ENCODE data around the gene TBL1X.

The TBL1X gene

DNA sequence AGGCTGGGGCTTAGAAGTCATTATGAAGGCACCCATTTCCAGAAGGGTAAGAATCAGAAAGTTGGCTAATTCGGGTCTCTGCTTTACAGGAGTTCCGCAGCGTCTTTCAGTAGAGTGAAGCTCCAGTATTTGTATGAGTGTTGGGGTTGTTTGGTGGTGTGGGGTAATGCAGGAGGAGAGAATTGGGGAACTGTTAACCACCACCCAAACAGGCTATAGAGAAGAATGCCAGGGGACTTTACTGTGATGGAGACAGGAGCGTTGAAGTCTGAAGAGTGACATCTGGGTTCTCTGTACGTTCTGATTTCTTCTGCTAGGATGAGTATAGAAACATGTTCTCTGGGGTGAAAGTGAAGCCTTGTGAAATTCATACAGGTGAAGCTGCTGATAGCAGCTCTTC, 96.3 kb downstream of the TBL1X start:
- no peaks in the 10 kb centered on the region for H3K4me1 ChIP-seq (ENCODE audit: insufficient read depth, low read length)
- H3K36me3 ChIP-seq (ENCODE audit: insufficient read depth, low read length), result no peaks in the 10 kb centered on the region
- H3K27me3 ChIP-seq (ENCODE audit: insufficient read depth, low read length), result no peaks in the 10 kb centered on the region
- H3K9me3 ChIP-seq (ENCODE audit: insufficient read depth, low read depth, low read length), result no peaks in the 10 kb centered on the region
- WGBS, result 93% methylated on average over 5 of the region's 5 CpGs
- H3K9ac ChIP-seq (ENCODE audit: low read depth, low read length), result no peak overlapping the region
- no peak overlapping the region for H3K4me3 ChIP-seq (ENCODE audit: low read length)
- H3K27ac ChIP-seq (ENCODE audit: low read depth, low read length), result no peak overlapping the region

DNA sequence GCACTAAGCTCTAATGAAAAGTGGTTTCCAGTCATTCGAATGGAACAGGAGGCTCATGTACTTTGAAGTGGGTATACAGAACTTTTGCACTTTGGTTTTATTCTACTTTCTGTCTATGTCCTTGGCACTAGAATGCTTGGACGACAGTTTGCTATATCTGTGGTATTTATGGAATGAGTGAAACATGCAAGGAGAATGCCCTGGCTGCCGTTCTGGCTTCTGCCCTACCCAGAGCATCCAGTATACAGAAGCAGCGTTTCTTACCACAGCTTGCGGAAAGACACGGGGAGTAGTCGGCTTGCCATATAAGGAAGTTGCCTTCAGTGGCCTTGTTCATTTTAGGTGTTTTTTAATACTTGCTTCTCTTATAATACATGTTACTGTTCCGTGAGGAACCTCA, 98.0 kb downstream of the TBL1X start:
- Histone ChIP-seq H3K27ac (ENCODE audit: low read depth, low read length) (no peak overlapping the region), H3K9me3 (ENCODE audit: insufficient read depth, low read depth, low read length) (no peaks in the 10 kb centered on the region), H3K9ac (ENCODE audit: low read depth, low read length) (no peak overlapping the region), H3K36me3 (ENCODE audit: insufficient read depth, low read length) (no peaks in the 10 kb centered on the region), H3K4me1 (ENCODE audit: insufficient read depth, low read length) (no peaks in the 10 kb centered on the region), H3K27me3 (ENCODE audit: insufficient read depth, low read length) (no peaks in the 10 kb centered on the region), H3K4me3 (ENCODE audit: low read length) (no peak overlapping the region)
- 97% methylated on average over 6 of the region's 8 CpGs for WGBS

- no peak overlapping the region for H3K27ac ChIP-seq (ENCODE audit: low read depth, low read length)
Observed at GRCh38 chrX:9566150-9566621, 101.3 kb downstream of the TBL1X start.

GRCh38 chrX:9569876-9570301, 105.0 kb downstream of the TBL1X start:
- Histone ChIP-seq H3K4me3 (ENCODE audit: low read length) (no peak overlapping the region), H3K27ac (ENCODE audit: low read depth, low read length) (no peak overlapping the region), H3K4me1 (ENCODE audit: insufficient read depth, low read length) (peaks cover 25% of the 10 kb centered on the region), H3K9ac (ENCODE audit: low read depth, low read length) (no peak overlapping the region), H3K27me3 (ENCODE audit: insufficient read depth, low read length) (no peaks in the 10 kb centered on the region), H3K9me3 (ENCODE audit: insufficient read depth, low read depth, low read length) (no peaks in the 10 kb centered on the region), H3K36me3 (ENCODE audit: insufficient read depth, low read length) (no peaks in the 10 kb centered on the region)
- 92% methylated on average over 10 of the region's 10 CpGs for WGBS

More at GRCh38 chrX:9566150-9566621, 101.3 kb downstream of the TBL1X start:
- no peaks in the 10 kb centered on the region for H3K27me3 ChIP-seq (ENCODE audit: insufficient read depth, low read length)
- no peak overlapping the region for H3K4me3 ChIP-seq (ENCODE audit: low read length)
- 85% methylated on average over 5 of the region's 6 CpGs for WGBS
- no peaks in the 10 kb centered on the region for H3K9me3 ChIP-seq (ENCODE audit: insufficient read depth, low read depth, low read length)
- no peak overlapping the region for H3K9ac ChIP-seq (ENCODE audit: low read depth, low read length)
- H3K4me1 ChIP-seq (ENCODE audit: insufficient read depth, low read length), result no peaks in the 10 kb centered on the region
- no peaks in the 10 kb centered on the region for H3K36me3 ChIP-seq (ENCODE audit: insufficient read depth, low read length)

DNA sequence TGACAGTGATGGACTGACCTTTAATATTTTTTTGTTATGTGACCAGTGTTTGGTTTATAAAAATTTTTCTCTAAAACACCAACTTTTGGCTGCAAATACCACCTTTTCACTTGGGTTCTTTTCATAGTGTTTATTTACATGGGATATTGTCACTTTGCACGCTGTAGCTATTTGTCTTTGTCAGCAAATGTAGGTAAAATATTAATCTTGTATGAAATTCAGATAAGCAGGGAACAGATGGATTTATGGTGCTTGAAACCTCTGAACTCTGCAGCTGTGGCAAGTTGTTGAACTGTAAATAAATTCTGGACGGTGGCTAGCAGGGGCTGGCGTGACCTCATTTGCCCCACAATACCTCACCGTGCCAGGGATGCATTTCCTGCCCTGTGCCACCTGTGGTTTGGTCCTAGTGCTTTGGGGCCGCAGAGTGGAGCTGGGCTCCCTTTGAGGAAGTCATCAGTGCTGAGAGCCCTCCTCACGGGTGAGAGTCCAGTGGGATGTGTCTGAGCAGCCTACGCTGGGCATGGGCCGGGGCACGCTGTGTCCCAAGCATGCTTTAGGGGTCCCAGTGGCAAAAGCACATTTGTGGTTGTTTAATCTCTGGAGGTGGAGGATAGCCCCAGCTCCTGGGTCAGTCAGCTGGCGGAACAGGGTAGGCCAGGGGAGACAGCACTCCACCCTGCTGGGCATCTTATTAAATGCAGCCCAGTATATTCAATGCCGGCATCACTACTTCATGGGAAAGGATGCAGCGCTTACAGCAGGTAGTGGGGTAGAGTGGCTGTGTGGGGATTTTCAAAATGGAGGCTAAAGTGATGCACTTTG, 108.6 kb downstream of the TBL1X start:
- H3K4me1 ChIP-seq (ENCODE audit: insufficient read depth, low read length), result peaks cover 25% of the 10 kb centered on the region
- H3K9me3 ChIP-seq (ENCODE audit: insufficient read depth, low read depth, low read length), result no peaks in the 10 kb centered on the region
- no peaks in the 10 kb centered on the region for H3K27me3 ChIP-seq (ENCODE audit: insufficient read depth, low read length)
- no peak overlapping the region for H3K9ac ChIP-seq (ENCODE audit: low read depth, low read length)
- peak overlapping the region; percentile 46; the same call in 1 of the 2 replicates for H3K27ac ChIP-seq (ENCODE audit: low read depth, low read length)
- no peaks in the 10 kb centered on the region for H3K36me3 ChIP-seq (ENCODE audit: insufficient read depth, low read length)
- H3K4me3 ChIP-seq (ENCODE audit: low read length), result no peak overlapping the region
- WGBS, result 63% methylated on average over 12 of the region's 12 CpGs

DNA sequence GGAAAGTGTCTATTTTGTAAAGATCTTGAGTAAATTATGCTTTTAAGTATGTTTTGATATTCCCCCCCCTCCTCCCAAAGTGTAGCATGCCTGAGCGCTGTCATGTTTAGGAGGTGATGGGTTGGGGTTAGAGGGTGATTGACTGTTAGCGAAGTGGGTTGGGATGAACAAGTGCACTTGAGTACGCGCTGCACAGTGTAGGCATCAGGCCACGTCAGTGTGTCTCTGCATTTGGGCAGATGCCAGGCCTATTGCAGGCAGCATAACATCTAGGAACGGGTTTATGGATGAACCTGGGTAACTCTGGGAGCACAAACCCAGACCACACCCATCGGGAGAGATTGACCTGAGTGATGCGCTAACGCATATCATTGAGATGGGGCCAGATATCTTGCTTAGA, 111.2 kb downstream of the TBL1X start:
- Histone ChIP-seq H3K27ac (ENCODE audit: low read depth, low read length) (no peak overlapping the region), H3K36me3 (ENCODE audit: insufficient read depth, low read length) (no peaks in the 10 kb centered on the region), H3K27me3 (ENCODE audit: insufficient read depth, low read length) (no peaks in the 10 kb centered on the region), H3K9me3 (ENCODE audit: insufficient read depth, low read depth, low read length) (no peaks in the 10 kb centered on the region), H3K9ac (ENCODE audit: low read depth, low read length) (no peak overlapping the region), H3K4me1 (ENCODE audit: insufficient read depth, low read length) (peaks cover 29% of the 10 kb centered on the region), H3K4me3 (ENCODE audit: low read length) (no peak overlapping the region)
- WGBS, result 94% methylated on average over 8 of the region's 9 CpGs

GRCh38 chrX:9577555-9577954, 112.7 kb downstream of the TBL1X start:
- H3K9me3 ChIP-seq (ENCODE audit: insufficient read depth, low read depth, low read length), result no peaks in the 10 kb centered on the region
- no peak overlapping the region for H3K9ac ChIP-seq (ENCODE audit: low read depth, low read length)
- no peak overlapping the region for H3K4me3 ChIP-seq (ENCODE audit: low read length)
- no peaks in the 10 kb centered on the region for H3K27me3 ChIP-seq (ENCODE audit: insufficient read depth, low read length)
- 97% methylated on average over 9 of the region's 9 CpGs for WGBS
- H3K36me3 ChIP-seq (ENCODE audit: insufficient read depth, low read length), result no peaks in the 10 kb centered on the region
- H3K4me1 ChIP-seq (ENCODE audit: insufficient read depth, low read length), result peaks cover 26% of the 10 kb centered on the region
- no peak overlapping the region for H3K27ac ChIP-seq (ENCODE audit: low read depth, low read length)

DNA sequence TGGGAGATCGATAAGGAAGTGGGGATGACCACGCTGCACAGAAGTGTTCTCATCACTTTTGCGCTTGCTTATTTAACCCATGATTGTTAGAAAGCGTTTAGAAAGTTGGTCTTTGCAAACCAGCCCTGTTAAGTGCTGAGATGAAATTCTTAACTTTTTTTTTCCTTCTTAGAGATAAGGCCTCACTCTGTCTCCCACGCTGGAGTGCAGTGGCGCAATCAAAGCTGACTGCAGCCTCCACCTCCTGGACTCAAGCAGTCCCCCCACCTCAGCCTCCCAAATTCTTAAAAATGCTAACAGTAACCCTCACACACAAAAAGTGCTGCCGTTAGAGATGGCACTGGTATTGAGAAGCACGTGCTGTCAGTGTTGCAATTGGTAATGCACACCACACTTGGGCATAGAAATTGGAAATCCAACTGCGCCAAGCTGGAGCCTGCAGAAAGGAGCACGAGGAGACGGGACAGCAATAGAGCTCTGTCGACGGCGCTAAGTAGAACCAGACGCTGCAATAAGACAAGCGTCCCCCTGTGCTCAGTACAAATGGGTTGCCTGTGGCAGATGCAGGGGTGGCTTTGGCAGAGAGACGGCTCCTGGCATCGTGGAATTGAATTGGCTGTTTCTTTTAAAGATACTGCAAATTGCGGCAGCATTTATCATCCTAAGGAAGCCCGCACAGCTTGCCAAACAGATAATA, 113.4 kb downstream of the TBL1X start:
- WGBS, result 95% methylated on average over 20 of the region's 20 CpGs
- H3K36me3 ChIP-seq (ENCODE audit: insufficient read depth, low read length), result no peaks in the 10 kb centered on the region

GRCh38 chrX:9581771-9582385, 117.0 kb downstream of the TBL1X start:
- H3K9ac ChIP-seq (ENCODE audit: low read depth, low read length), result no peak overlapping the region
- H3K9me3 ChIP-seq (ENCODE audit: insufficient read depth, low read depth, low read length), result no peaks in the 10 kb centered on the region
- H3K27me3 ChIP-seq (ENCODE audit: insufficient read depth, low read length), result no peaks in the 10 kb centered on the region
- H3K36me3 ChIP-seq (ENCODE audit: insufficient read depth, low read length), result no peaks in the 10 kb centered on the region
- H3K27ac ChIP-seq (ENCODE audit: low read depth, low read length), result no peak overlapping the region
- no peak overlapping the region for H3K4me3 ChIP-seq (ENCODE audit: low read length)
- WGBS, result 87% methylated on average over 8 of the region's 8 CpGs
- H3K4me1 ChIP-seq (ENCODE audit: insufficient read depth, low read length), result peaks cover 28% of the 10 kb centered on the region

More for the DNA sequence above, 113.4 kb downstream of the TBL1X start:
- H3K27ac ChIP-seq (ENCODE audit: low read depth, low read length), result no peak overlapping the region
- no peaks in the 10 kb centered on the region for H3K27me3 ChIP-seq (ENCODE audit: insufficient read depth, low read length)
- H3K9ac ChIP-seq (ENCODE audit: low read depth, low read length), result no peak overlapping the region
- peaks cover 25% of the 10 kb centered on the region for H3K4me1 ChIP-seq (ENCODE audit: insufficient read depth, low read length)
- H3K4me3 ChIP-seq (ENCODE audit: low read length), result no peak overlapping the region
- no peaks in the 10 kb centered on the region for H3K9me3 ChIP-seq (ENCODE audit: insufficient read depth, low read depth, low read length)

DNA sequence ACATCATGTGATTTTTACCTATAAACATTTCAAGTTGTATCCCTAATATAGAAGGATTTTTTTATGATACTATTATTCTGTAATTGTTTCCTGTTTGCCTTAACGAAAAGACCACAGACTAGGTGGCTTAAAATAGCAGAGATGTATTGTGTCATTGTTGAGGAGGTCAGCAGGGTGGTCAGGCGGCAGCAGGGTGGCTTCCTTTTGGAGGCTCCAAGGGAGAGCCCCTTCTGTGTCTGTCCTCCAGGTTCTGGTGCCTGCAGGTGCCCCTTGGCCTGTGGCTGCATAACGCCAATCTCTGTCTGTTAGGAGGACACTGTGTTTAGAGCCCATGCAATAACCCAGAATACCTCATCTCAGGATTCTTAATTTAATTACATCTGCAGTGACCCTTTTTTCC, 118.1 kb downstream of the TBL1X start:
- H3K36me3 ChIP-seq (ENCODE audit: insufficient read depth, low read length), result no peaks in the 10 kb centered on the region
- no peak overlapping the region for H3K9ac ChIP-seq (ENCODE audit: low read depth, low read length)
- no peaks in the 10 kb centered on the region for H3K9me3 ChIP-seq (ENCODE audit: insufficient read depth, low read depth, low read length)
- H3K27ac ChIP-seq (ENCODE audit: low read depth, low read length), result no peak overlapping the region
- H3K4me1 ChIP-seq (ENCODE audit: insufficient read depth, low read length), result peaks cover 28% of the 10 kb centered on the region
- 72% methylated on average over 3 of the region's 3 CpGs for WGBS
- H3K4me3 ChIP-seq (ENCODE audit: low read length), result no peak overlapping the region
- H3K27me3 ChIP-seq (ENCODE audit: insufficient read depth, low read length), result no peaks in the 10 kb centered on the region

DNA sequence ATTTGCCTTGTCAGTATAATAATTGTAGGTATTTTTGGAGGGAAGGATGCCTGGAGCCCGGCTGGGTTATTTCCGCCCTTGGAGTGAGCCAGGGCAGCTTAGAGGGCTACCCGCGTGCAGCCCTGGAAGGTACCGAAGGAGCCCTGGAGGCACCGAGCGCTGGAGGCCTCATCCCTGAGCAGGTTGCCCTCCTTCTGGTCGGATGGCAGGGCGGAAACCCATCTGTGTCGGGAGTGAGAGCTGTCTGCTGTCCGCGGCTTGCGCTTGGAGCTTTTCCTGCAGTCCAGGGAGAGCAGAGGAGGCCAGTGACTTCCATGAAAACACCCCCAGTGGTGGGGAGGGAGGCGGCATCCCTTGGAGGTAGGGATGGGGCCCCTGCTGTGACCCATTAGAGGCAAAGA, 122.1 kb downstream of the TBL1X start:
- WGBS, result 47% methylated on average over 14 of the region's 14 CpGs
- Histone ChIP-seq H3K4me1 (ENCODE audit: insufficient read depth, low read length) (peaks cover 20% of the 10 kb centered on the region), H3K27ac (ENCODE audit: low read depth, low read length) (no peak overlapping the region), H3K36me3 (ENCODE audit: insufficient read depth, low read length) (no peaks in the 10 kb centered on the region), H3K4me3 (ENCODE audit: low read length) (no peak overlapping the region), H3K9ac (ENCODE audit: low read depth, low read length) (no peak overlapping the region), H3K27me3 (ENCODE audit: insufficient read depth, low read length) (no peaks in the 10 kb centered on the region), H3K9me3 (ENCODE audit: insufficient read depth, low read depth, low read length) (no peaks in the 10 kb centered on the region)

All from HUES64 (cell line).